Erythroblast (primary cell): Measurements from ENCODE around the gene SPPL2C.

Experiments used
- DNase-seq, 2 experiments: peaks; one replicate each; lab custom pipeline; 2025; lab: John Stamatoyannopoulos, UW
- GATA1 ChIP-seq: IDR thresholded peaks from 2 replicates; pipeline ENCODE4 v1.6.1; 2011; ENCODE audit warnings: low read depth, mild to moderate bottlenecking, control low read depth, low read length, moderate library complexity
- POLR2A ChIP-seq: IDR thresholded peaks from 2 replicates; pipeline ENCODE4 v1.6.1; 2011; ENCODE audit warnings: mild to moderate bottlenecking, low read length

Gene SPPL2C

GRCh38 chr17:45867702-45868101 is 23.0 kb downstream of the SPPL2C start:
- TF ChIP-seq GATA1 (no peak), POLR2A (no peak)
- peak in 1 of 2 experiments; percentile 7 for DNase-seq

- no peak for TF ChIP-seq GATA1
- TF ChIP-seq POLR2A, result no peak
These were observed 23.6 kb downstream of the SPPL2C start for GRCh38 chr17:45868276-45868675.

GRCh38 chr17:45869676-45870341 is 25.1 kb downstream of the SPPL2C start:
- no peak for DNase-seq
- TF ChIP-seq GATA1 (no peak), POLR2A (no peak)

More at GRCh38 chr17:45868276-45868675, 23.6 kb downstream of the SPPL2C start:
- no peak for DNase-seq

GRCh38 chr17:45870342-45870974 is 25.8 kb downstream of the SPPL2C start:
- TF ChIP-seq POLR2A (no peak), GATA1 (no peak)
- DNase-seq, result no peak

GRCh38 chr17:45871718-45872117 is 27.0 kb downstream of the SPPL2C start:
- TF ChIP-seq POLR2A, result no peak
- no peak for TF ChIP-seq GATA1
- DNase-seq, result no peak

- TF ChIP-seq POLR2A (no peak), GATA1 (no peak)
- no peak for DNase-seq
These were observed 29.0 kb downstream of the SPPL2C start for GRCh38 chr17:45873728-45874127.

- no peak for TF ChIP-seq GATA1
- no peak for TF ChIP-seq POLR2A
- DNase-seq, result no peak
These were observed 29.5 kb downstream of the SPPL2C start for GRCh38 chr17:45874151-45874550.

GRCh38 chr17:45876539-45876938 is 31.9 kb downstream of the SPPL2C start:
- TF ChIP-seq GATA1 (no peak), POLR2A (no peak)
- no peak for DNase-seq

- DNase-seq, result no peak
- TF ChIP-seq GATA1 (no peak), POLR2A (no peak)
These were observed 32.8 kb downstream of the SPPL2C start for GRCh38 chr17:45877467-45877866.

GRCh38 chr17:45883063-45883462 is 38.4 kb downstream of the SPPL2C start:
- TF ChIP-seq GATA1 (no peak), POLR2A (no peak)
- no peak for DNase-seq

GRCh38 chr17:45886852-45887251 is 42.2 kb downstream of the SPPL2C start:
- no peak for TF ChIP-seq GATA1
- no peak for TF ChIP-seq POLR2A
- no peak for DNase-seq

GRCh38 chr17:45888392-45888791 is 43.7 kb downstream of the SPPL2C start:
- TF ChIP-seq GATA1, result no peak
- TF ChIP-seq POLR2A, result no peak
- DNase-seq, result no peak

GRCh38 chr17:45889579-45889978 is 44.9 kb downstream of the SPPL2C start:
- TF ChIP-seq POLR2A (no peak), GATA1 (no peak)
- DNase-seq, result no peak

- no peak for TF ChIP-seq GATA1
- TF ChIP-seq POLR2A, result no peak
These were observed 49.0 kb downstream of the SPPL2C start for GRCh38 chr17:45893725-45894021.

GRCh38 chr17:45894022-45894784 is 49.5 kb downstream of the SPPL2C start, which contains the start of gene MAPT:
Gene MAPT (plus strand): TSS chr17:45894554. CDS start chr17:45962338, 67,784 bp downstream.
- DNase-seq, result peak; percentile 90 to 93
- no peak for TF ChIP-seq GATA1
- no peak for TF ChIP-seq POLR2A

More at GRCh38 chr17:45893725-45894021, 49.0 kb downstream of the SPPL2C start:
- no peak for DNase-seq
